ENCODE data around the gene IRS4. TPM values are rescaled to one million over a fixed set of nuclear protein-coding genes. Genes with fewer than 3 reads are reported as not detected.

The IRS4 gene
- total RNA-seq, 1 donor from 2014 or later: 1.8 TPM

GRCh38 chrX:108735679-108736508 lies 469 bp downstream of the IRS4 start:
- DNase-seq (ENCODE audit: low spot score): peak; percentile 27
- no peaks in the 10 kb centered on the region for H3K4me1 Mint-ChIP-seq (ENCODE audit: unreplicated experiment)

GRCh38 chrX:108735091-108735678 lies 1.2 kb downstream of the IRS4 start:
- Mint-ChIP-seq H3K27me3 (ENCODE audit: unreplicated experiment) (peaks cover 6% of the 10 kb centered on the region), H3K4me1 (ENCODE audit: unreplicated experiment) (no peaks in the 10 kb centered on the region), H3K27ac (ENCODE audit: unreplicated experiment) (no peak overlapping the region), H3K9me3 (ENCODE audit: unreplicated experiment) (no peaks in the 10 kb centered on the region), H3K4me3 (ENCODE audit: unreplicated experiment) (no peak overlapping the region), H3K36me3 (ENCODE audit: low read depth, unreplicated experiment) (no peaks in the 10 kb centered on the region)
- TF ChIP-seq CTCF (IDR thresholded peaks at IDR 0.05; ENCODE audit: unreplicated experiment): no peak
- no peak for DNase-seq (ENCODE audit: low spot score)

More at GRCh38 chrX:108735679-108736508, 469 bp downstream of the IRS4 start:
- Mint-ChIP-seq H3K27ac (ENCODE audit: unreplicated experiment) (no peak overlapping the region), H3K27me3 (ENCODE audit: unreplicated experiment) (peaks cover 6% of the 10 kb centered on the region), H3K9me3 (ENCODE audit: unreplicated experiment) (no peaks in the 10 kb centered on the region), H3K4me3 (ENCODE audit: unreplicated experiment) (peak overlapping the region; percentile 92), H3K36me3 (ENCODE audit: low read depth, unreplicated experiment) (no peaks in the 10 kb centered on the region)
- TF ChIP-seq CTCF (IDR thresholded peaks at IDR 0.05; ENCODE audit: unreplicated experiment): no peak

- peaks cover 6% of the 10 kb centered on the region for H3K27me3 Mint-ChIP-seq (ENCODE audit: unreplicated experiment)
- H3K4me1 Mint-ChIP-seq (ENCODE audit: unreplicated experiment): no peaks in the 10 kb centered on the region
Observed at GRCh38 chrX:108734426-108734825, 1.9 kb downstream of the IRS4 start.

GRCh38 chrX:108732630-108733321 lies 3.6 kb downstream of the IRS4 start:
- H3K4me1 Mint-ChIP-seq (ENCODE audit: unreplicated experiment): no peaks in the 10 kb centered on the region
- H3K9me3 Mint-ChIP-seq (ENCODE audit: unreplicated experiment): no peaks in the 10 kb centered on the region
- H3K36me3 Mint-ChIP-seq (ENCODE audit: low read depth, unreplicated experiment): no peaks in the 10 kb centered on the region
- DNase-seq (ENCODE audit: low spot score): peak; percentile 29
- H3K4me3 Mint-ChIP-seq (ENCODE audit: unreplicated experiment): no peak overlapping the region
- TF ChIP-seq CTCF (IDR thresholded peaks at IDR 0.05; ENCODE audit: unreplicated experiment): no peak
- no peak overlapping the region for H3K27ac Mint-ChIP-seq (ENCODE audit: unreplicated experiment)
- peaks cover 6% of the 10 kb centered on the region for H3K27me3 Mint-ChIP-seq (ENCODE audit: unreplicated experiment)

More at GRCh38 chrX:108734426-108734825, 1.9 kb downstream of the IRS4 start:
- no peaks in the 10 kb centered on the region for H3K36me3 Mint-ChIP-seq (ENCODE audit: low read depth, unreplicated experiment)
- DNase-seq (ENCODE audit: low spot score): no peak
- TF ChIP-seq CTCF (IDR thresholded peaks at IDR 0.05; ENCODE audit: unreplicated experiment): no peak
- no peak overlapping the region for H3K27ac Mint-ChIP-seq (ENCODE audit: unreplicated experiment)
- H3K9me3 Mint-ChIP-seq (ENCODE audit: unreplicated experiment): no peaks in the 10 kb centered on the region
- H3K4me3 Mint-ChIP-seq (ENCODE audit: unreplicated experiment): peak overlapping the region; percentile 42
